Mucosa of descending colon (tissue), 3 donors: ENCODE data around the gene MUC4. TPM values are rescaled to one million over a fixed set of nuclear protein-coding genes. Genes with fewer than 3 reads are reported as not detected.
"Not testable (repeated sequence)": the region's sequence is repeated elsewhere in the genome, so short reads cannot be mapped to it uniquely, and the experiment has no call there.

ENCODE experiments used
- ATAC-seq: fragments of 200-7000 bp; cut with Tn5 transposase; one replicate; pipeline ENCODE4 v1.9.1; 2020; ENCODE audit warnings: mild to moderate bottlenecking, moderate library complexity
- DNase-seq, 3 donors: peaks; one replicate each; pipeline ENCODE4 v3.0.0-alpha.2; 2020
- H3K36me3 ChIP-seq: fragments of 200-600 bp; one replicate; pipeline ENCODE4 v1.8.0; 2021; ENCODE audit warnings: low read depth, mild to moderate bottlenecking
- H3K4me1 ChIP-seq: fragments of 200-600 bp; one replicate; pipeline ENCODE4 v1.8.0; 2021; ENCODE audit warnings: low read depth, mild to moderate bottlenecking
- H3K4me3 ChIP-seq: fragments of 200-600 bp; one replicate; pipeline ENCODE4 v1.8.0; 2021; ENCODE audit warnings: mild to moderate bottlenecking
- H3K9me3 ChIP-seq: fragments of 200-600 bp; one replicate; pipeline ENCODE4 v1.8.0; 2021; ENCODE audit warnings: mild to moderate bottlenecking
- CTCF ChIP-seq: fragments of 200-600 bp; IDR thresholded peaks from one replicate; pipeline ENCODE4 v1.8.0; 2022; ENCODE audit warnings: antibody characterized with exemption, mild to moderate bottlenecking
- intact Hi-C, 2 donors: fragments of 100-400 bp; cut with DNase I in 1 of 2; cut with micrococcal nuclease in 1 of 2; formaldehyde crosslinking; loops; one replicate each; pipeline versions ENCODE4 v1.11.0 to v1.11.1; 2022; cut with DNase I, micrococcal nuclease
- total RNA-seq, 3 donors: library from RNA; stranded (reverse); fragmentation: NEBNext Ultra II Directional in 2 of 3; extraction: Animal tissue kit (Norgen Biotek cat#: 25700) in 2 of 3; gene quantifications; one replicate each; pipeline versions ENCODE4 v1.2.1 to v1.2.4, GENCODE V29; 2021 to 2023
- donor health status: DM: no; HTN: no; CAD: no; lungs with moderate emphysema.
- donor health status: DM: no; HTN: no; CAD: no.
- donor health status: DM: no; HTN: yes; CAD: no.

The MUC4 gene
- total RNA-seq, 3 donors from 2014 or later = 170 to 415 (median 318) TPM

DNA sequence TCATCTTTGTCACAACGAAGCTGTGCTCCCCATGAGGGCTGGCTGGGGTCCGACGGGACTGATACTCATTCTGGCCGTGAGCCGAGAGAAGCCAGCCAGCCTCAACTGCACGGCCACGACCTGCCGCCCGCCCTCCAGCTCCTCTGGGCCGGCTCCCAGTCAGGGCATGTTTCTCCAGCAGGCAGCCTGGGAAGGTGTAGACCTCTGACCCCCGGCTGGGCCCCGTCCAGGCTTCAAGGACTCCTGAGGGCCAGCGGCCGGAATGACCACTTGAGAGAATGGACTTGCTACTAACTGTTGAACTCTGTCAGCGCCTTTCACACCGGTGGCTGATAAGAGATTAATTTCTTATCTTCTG, 18.1 kb upstream of the MUC4 start:
- DNase-seq (peak; percentile 51 to 73 (median 68)), ATAC-seq (peak; percentile 48)
- peaks cover 16% of the 10 kb centered on the region for H3K4me1 ChIP-seq
- no peak overlapping the region for H3K4me3 ChIP-seq
- intact Hi-C loops = no loop called here
- no peaks in the 10 kb centered on the region for H3K36me3 ChIP-seq
- H3K9me3 ChIP-seq = no peaks in the 10 kb centered on the region
- TF ChIP-seq CTCF = no peak

- Histone ChIP-seq H3K36me3 (no peaks in the 10 kb centered on the region), H3K9me3 (no peaks in the 10 kb centered on the region), H3K4me3 (no peak overlapping the region), H3K4me1 (peaks cover 18% of the 10 kb centered on the region)
- TF ChIP-seq CTCF = no peak
- ATAC-seq (peak; percentile 45), DNase-seq (peak in 1 of 3 donors; percentile 51)
- intact Hi-C loops = no loop called here
Measured at GRCh38 chr3:195828762-195829161, 17.0 kb upstream of the MUC4 start.

- TF ChIP-seq CTCF = no peak
- ATAC-seq (no peak), DNase-seq (no peak)
- Histone ChIP-seq H3K4me1 (peaks cover 24% of the 10 kb centered on the region), H3K9me3 (no peaks in the 10 kb centered on the region), H3K4me3 (no peak overlapping the region), H3K36me3 (no peaks in the 10 kb centered on the region)
- intact Hi-C loops = no loop called here
Measured at GRCh38 chr3:195825857-195826804, 14.4 kb upstream of the MUC4 start.

GRCh38 chr3:195825191-195825588, 13.5 kb upstream of the MUC4 start:
- Histone ChIP-seq H3K36me3 (no peaks in the 10 kb centered on the region), H3K9me3 (no peaks in the 10 kb centered on the region), H3K4me1 (peaks cover 21% of the 10 kb centered on the region), H3K4me3 (no peak overlapping the region)
- no peak for TF ChIP-seq CTCF
- intact Hi-C loops = no loop called here
- no peak for DNase-seq
- ATAC-seq = no peak

DNA sequence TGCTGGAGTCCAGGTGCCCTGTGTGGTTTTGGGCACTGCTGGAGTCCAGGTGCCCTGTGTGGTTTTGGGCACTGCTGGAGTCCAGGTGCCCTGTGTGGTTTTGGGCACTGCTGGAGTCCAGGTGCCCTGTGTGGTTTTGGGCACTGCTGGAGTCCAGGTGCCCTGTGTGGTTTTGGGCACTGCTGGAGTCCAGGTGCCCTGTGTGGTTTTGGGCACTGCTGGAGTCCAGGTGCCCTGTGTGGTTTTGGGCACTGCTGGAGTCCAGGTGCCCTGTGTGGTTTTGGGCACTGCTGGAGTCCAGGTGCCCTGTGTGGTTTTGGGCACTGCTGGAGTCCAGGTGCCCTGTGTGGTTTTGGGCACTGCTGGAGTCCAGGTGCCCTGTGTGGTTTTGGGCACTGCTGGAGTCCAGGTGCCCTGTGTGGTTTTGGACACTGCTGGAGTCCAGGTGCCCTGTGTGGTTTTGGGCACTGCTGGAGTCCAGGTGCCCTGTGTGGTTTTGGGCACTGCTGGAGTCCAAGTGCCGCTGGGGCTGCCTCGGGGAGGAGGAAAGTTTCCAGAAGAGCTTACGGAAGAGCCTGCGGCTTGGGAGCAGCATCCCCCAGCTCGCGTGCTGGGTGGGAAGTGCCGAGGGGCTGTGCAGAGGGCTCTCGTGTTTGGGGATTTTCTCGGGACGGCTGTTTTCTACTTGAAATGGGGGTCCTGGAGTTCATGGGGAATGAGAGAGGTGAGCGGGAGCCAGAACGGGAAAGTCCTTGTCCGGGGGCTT, 12.9 kb upstream of the MUC4 start:
- H3K36me3 ChIP-seq, H3K4me3 ChIP-seq, H3K9me3 ChIP-seq, intact Hi-C loops, ATAC-seq, DNase-seq: not testable (repeated sequence)
- peaks cover 17% of the 10 kb centered on the region for H3K4me1 ChIP-seq

GRCh38 chr3:195823999-195824398, 12.3 kb upstream of the MUC4 start:
- no peaks in the 10 kb centered on the region for H3K36me3 ChIP-seq
- H3K9me3 ChIP-seq = no peaks in the 10 kb centered on the region
- ATAC-seq = no peak
- no peak overlapping the region for H3K4me3 ChIP-seq
- DNase-seq = no peak
- TF ChIP-seq CTCF = no peak
- intact Hi-C loops = no loop called here
- peaks cover 14% of the 10 kb centered on the region for H3K4me1 ChIP-seq
